HepG2 (cell line): ENCODE results near the gene GLB1L. TPM values are rescaled to one million over a fixed set of nuclear protein-coding genes. Genes with fewer than 3 reads are reported as not detected.

Experiments used
- ARHGAP35 ChIP-seq: sonication (generic); formaldehyde crosslinking; IDR thresholded peaks from 2 replicates; pipeline ENCODE4 v1.9.0; 2022; ENCODE audit warnings: mild to moderate bottlenecking, inconsistent platforms, moderate library complexity, missing genetic modification reagents, borderline replicate concordance
- CSRNP1 ChIP-seq: sonication (generic); formaldehyde crosslinking; IDR thresholded peaks from 2 replicates; pipeline ENCODE4 v1.8.1; 2023; ENCODE audit warnings: mild to moderate bottlenecking, missing genetic modification reagents
- FOXJ3 ChIP-seq: sonication (generic); formaldehyde crosslinking; IDR thresholded peaks from 2 replicates; pipeline ENCODE4 v1.4.0; 2020; ENCODE audit warnings: missing genetic modification reagents, mild to moderate bottlenecking, borderline replicate concordance
- GFI1 ChIP-seq: sonication (generic); formaldehyde crosslinking; IDR thresholded peaks from 2 replicates; pipeline ENCODE4 v1.5.0; 2020; ENCODE audit warnings: missing genetic modification reagents, mild to moderate bottlenecking, borderline replicate concordance
- HDAC2 ChIP-seq: sonication (generic); formaldehyde crosslinking; IDR thresholded peaks from 2 replicates; pipeline ENCODE4 v1.4.0; 2020; ENCODE audit warnings: missing genetic modification reagents
- HNF4G ChIP-seq, 2 experiments: sonication (generic) in 1 of 2; formaldehyde crosslinking in 1 of 2; IDR thresholded peaks; 2 replicates each; pipeline versions ENCODE4 v1.4.0 to v1.6.1; 2011 to 2020; ENCODE audit warnings: borderline replicate concordance in 2 of 2, low read depth in 2 of 2, mild to moderate bottlenecking in 2 of 2, low read length in 1 of 2, missing genetic modification reagents in 1 of 2, moderate library complexity in 1 of 2
- KDM4B ChIP-seq: sonication (generic); formaldehyde crosslinking; IDR thresholded peaks from 2 replicates; pipeline ENCODE4 v1.4.0; 2020; ENCODE audit warnings: missing genetic modification reagents
- MAX ChIP-seq: IDR thresholded peaks from 2 replicates; pipeline ENCODE4 v1.6.1; 2012; ENCODE audit warnings: inconsistent platforms
- MEIS1 ChIP-seq: sonication (generic); formaldehyde crosslinking; IDR thresholded peaks from 2 replicates; pipeline ENCODE4 v1.9.0; 2021; ENCODE audit warnings: mild to moderate bottlenecking, missing genetic modification reagents, moderate library complexity, borderline replicate concordance
- NR2F1 ChIP-seq, 2 experiments: fragments of 450-650 bp in 1 of 2; formaldehyde crosslinking in 1 of 2; IDR thresholded peaks; 2 replicates each; pipeline versions ENCODE4 v1.5.0 to v1.6.1; 2016 to 2020; ENCODE audit warnings: mild to moderate bottlenecking in 1 of 2, missing compliant biosample characterization in 1 of 2, missing genetic modification reagents in 1 of 2, moderate library complexity in 1 of 2
- PRPF4 ChIP-seq: fragments of 200-400 bp; formaldehyde crosslinking; IDR thresholded peaks from 2 replicates; pipeline ENCODE4 v1.6.1; 2016; ENCODE audit warnings: low read length, low read depth; ENCODE audit not compliant: poor library complexity, severe bottlenecking
- RXRA ChIP-seq: sonication (generic); formaldehyde crosslinking; IDR thresholded peaks from 2 replicates; pipeline ENCODE4 v1.5.1; 2020; ENCODE audit warnings: missing genetic modification reagents
- TAF1 ChIP-seq: sonication (generic); formaldehyde crosslinking; IDR thresholded peaks from 2 replicates; pipeline ENCODE4 v1.4.0; 2020; ENCODE audit warnings: missing genetic modification reagents
- TOE1 ChIP-seq: sonication (generic); formaldehyde crosslinking; IDR thresholded peaks from 2 replicates; pipeline ENCODE4 v1.4.0; 2020; ENCODE audit warnings: mild to moderate bottlenecking, missing genetic modification reagents
- ZMAT3 ChIP-seq: sonication (generic); formaldehyde crosslinking; conservative IDR thresholded peaks from 2 replicates; pipeline ENCODE4 v1.7.0; 2021; ENCODE audit warnings: missing genetic modification reagents
- ZNF224 ChIP-seq: sonication (generic); formaldehyde crosslinking; IDR thresholded peaks from 2 replicates; pipeline ENCODE4 v1.5.0; 2020; ENCODE audit warnings: mild to moderate bottlenecking, missing genetic modification reagents
- ZNF382 ChIP-seq: sonication (generic); formaldehyde crosslinking; IDR thresholded peaks from 2 replicates; pipeline ENCODE4 v1.5.0; 2020; ENCODE audit warnings: missing genetic modification reagents, mild to moderate bottlenecking, borderline replicate concordance
- ZNF574 ChIP-seq: sonication (generic); formaldehyde crosslinking; IDR thresholded peaks from 2 replicates; pipeline ENCODE4 v1.4.0; 2020; ENCODE audit warnings: missing genetic modification reagents
- ZNF598 ChIP-seq: sonication (generic); formaldehyde crosslinking; IDR thresholded peaks from 2 replicates; pipeline ENCODE4 v1.5.1; 2020; ENCODE audit warnings: mild to moderate bottlenecking, missing genetic modification reagents, borderline replicate concordance
- ZNF687 ChIP-seq: sonication (generic); formaldehyde crosslinking; IDR thresholded peaks from 2 replicates; pipeline ENCODE4 v1.5.1; 2020; ENCODE audit warnings: mild to moderate bottlenecking, missing genetic modification reagents, moderate library complexity
- polyA plus RNA-seq, 8 experiments: library from polyadenylated mRNA; depleted of rRNA in 3 of 8; stranded (reverse) in 7 of 8; unstranded in 1 of 8; fragments of >200 nt; fragmentation: Illumina TruSeq in 4 of 8; extraction: Trizol in 4 of 8; gene quantifications; 2 replicates each; pipeline versions ENCODE4 v1.2.1 to v1.2.3, GENCODE V29; 2011 to 2016; ENCODE audit warnings: low read depth in 4 of 8, missing spikeins in 1 of 8, mixed read lengths in 1 of 8; ENCODE audit not compliant: insufficient read depth in 1 of 8
- total RNA-seq, 5 experiments: library from RNA; depleted of rRNA; stranded (reverse); fragments of >200 nt; fragmentation: Illumina TruSeq; extraction: Trizol; gene quantifications; 2 replicates each; pipeline ENCODE4 v1.2.3, GENCODE V29; 2016; ENCODE audit warnings: low read depth in 1 of 5

Gene GLB1L
- total and polyA plus RNA-seq, 2 of the 13 experiments (the other 11 are each of a cell fraction or from before 2014, with no cell fraction given) = 6.8 to 7.3 TPM

- TF ChIP-seq HDAC2 (0 out of 2 replicates have a peak, but pooled peaks have one; percentile 53), NR2F1 (CRISPR knock-in tag; IDR thresholded peaks at IDR 0.05) (0 out of 4 replicates have a peak, but pooled peaks of 1 of the 2 experiments have one; percentile 18), HNF4G (IDR thresholded peaks at IDR 0.05; ENCODE audit: borderline replicate concordance, low read depth, low read length) (peak; percentile 35; the same call in 1 of the 2 replicates), HNF4G (CRISPR knock-in tag; IDR thresholded peaks at IDR 0.05; ENCODE audit: borderline replicate concordance, low read depth) (no peak), CSRNP1 (CRISPR knock-in tag) (no peak), GFI1 (CRISPR knock-in tag) (no peak), ZNF598 (CRISPR knock-in tag) (no peak), MEIS1 (CRISPR knock-in tag) (no peak), ZNF224 (CRISPR knock-in tag) (no peak), ARHGAP35 (CRISPR knock-in tag) (no peak; the same call in 1 of the 2 replicates), ZNF382 (CRISPR knock-in tag) (no peak), RXRA (CRISPR knock-in tag) (peak; percentile 64), MAX (peak; percentile 82), TOE1 (CRISPR knock-in tag) (no peak), ZNF574 (CRISPR knock-in tag) (0 out of 2 replicates have a peak, but pooled peaks have one; percentile 26), TAF1 (no peak), KDM4B (CRISPR knock-in tag) (no peak), FOXJ3 (no peak), PRPF4 (no peak), ZNF687 (CRISPR knock-in tag) (peak; percentile 71), ZMAT3 (0 out of 2 replicates have a peak, but pooled peaks have one; percentile 38)
These were observed 24.3 kb upstream of the GLB1L start (continued) for GRCh38 chr2:219269362-219270054.
